ENCODE results near the gene TBC1D3L.
"Not testable (repeated sequence)": the region's sequence is repeated elsewhere in the genome, so short reads cannot be mapped to it uniquely, and the experiment has no call there.

Gene TBC1D3L

GRCh38 chr17:37988960-37989359 is at the start of gene TBC1D3L:
TSS of gene TBC1D3L (minus strand) at chr17:37989060. CDS start at chr17:37987520, 1,540 bp downstream.
- not testable (repeated sequence) for DNase-seq

- DNase-seq: not testable (repeated sequence)
Observed at GRCh38 chr17:38003676-38004075, 14.8 kb upstream of the TBC1D3L start, which contains the start of gene TBC1D3D. TSS of gene TBC1D3D (plus strand) at chr17:38003976. CDS start at chr17:38005561, 1,585 bp downstream.
